HCT116 (cell line): Measurements from ENCODE around the gene CEP170B. TPM values are rescaled to one million over a fixed set of nuclear protein-coding genes. Genes with fewer than 3 reads are reported as not detected.

Experiments
- ATAC-seq: fragments of 200-7000 bp; cut with Tn5 transposase; 2 replicates; pipeline ENCODE4 v1.9.1; 2020; ENCODE audit warnings: mild to moderate bottlenecking, moderate library complexity
- BruUV-seq: library from RNA; stranded (reverse); fragments of 400-500 nt; replicated peaks from 2 replicates; lab custom pipeline; 2021; lab: Mats Ljungman, UMichigan
- CTCF ChIA-PET: fragments of 300-600 bp; sonication (Branson Sonifier 250); formaldehyde crosslinking; loops from one replicate; lab custom pipeline; 2021; ENCODE audit warnings: antibody characterized with exemption; lab: Charles Lee
- POLR2A ChIA-PET: fragments of 300-600, 350-600 bp; sonication (Branson Sonifier 250); formaldehyde crosslinking; loops from one replicate; lab custom pipeline; 2021; ENCODE audit warnings: antibody characterized with exemption; lab: Charles Lee
- RAD21 ChIA-PET, 2 experiments: fragments of 300-600 bp; sonication (Branson Sonifier 250); formaldehyde crosslinking; loops; one replicate each; lab custom pipeline; 2023; ENCODE audit warnings: low total read pairs in 2 of 2; ENCODE audit not compliant: uncharacterized antibody in 2 of 2, unreplicated experiment in 2 of 2, low non-redundant PET in 1 of 2; lab: Charles Lee
- DNase-seq: peaks from one replicate; pipeline ENCODE4 v3.0.0-alpha.2; 2010; ENCODE audit warnings: low read depth, low spot score
- H2AFZ ChIP-seq: fragments of 200-600 bp; shearing (Covaris generic), sonication (generic); 2 replicates; pipeline ENCODE4 v1.6.1; 2017; ENCODE audit warnings: low read depth, mixed run types, mixed read lengths, antibody characterized with exemption, low read length; ENCODE audit not compliant: poor library complexity, severe bottlenecking
- H3K27ac ChIP-seq: 2 replicates; pipeline ENCODE4 v1.5.1; 2012; ENCODE audit warnings: low read depth, low read length
- H3K27me3 ChIP-seq: fragments of 200-600 bp; sonication (generic); 2 replicates; pipeline ENCODE4 v1.6.1; 2016; ENCODE audit warnings: mixed run types, low read length, mixed read lengths; ENCODE audit not compliant: insufficient read depth
- H3K36me3 ChIP-seq, 2 experiments: fragments of 200-500 bp in 1 of 2; fragments of 200-600 bp in 1 of 2; sonication (Bioruptor generic) in 1 of 2; sonication (generic) in 1 of 2; 2 replicates each; pipeline versions ENCODE4 v1.5.1 to v1.6.1; 2014 to 2016; ENCODE audit warnings: low read length in 2 of 2, inconsistent platforms in 1 of 2, mixed read lengths in 1 of 2, mixed run types in 1 of 2; ENCODE audit not compliant: insufficient read depth in 2 of 2, control insufficient read depth in 1 of 2
- H3K4me1 ChIP-seq, 2 experiments: fragments of 200-600 bp in 1 of 2; sonication (generic) in 1 of 2; 2 replicates each; pipeline versions ENCODE4 v1.5.1 to v1.6.1; 2012 to 2017; ENCODE audit warnings: low read length in 2 of 2, inconsistent platforms in 1 of 2, mild to moderate bottlenecking in 1 of 2, mixed read lengths in 1 of 2, mixed run types in 1 of 2, moderate library complexity in 1 of 2; ENCODE audit not compliant: insufficient read depth in 2 of 2, control insufficient read depth in 1 of 2
- H3K4me2 ChIP-seq: fragments of 200-600 bp; sonication (generic); 2 replicates; pipeline ENCODE4 v1.6.1; 2017; ENCODE audit warnings: mixed run types, low read length, mixed read lengths
- H3K4me3 ChIP-seq, 2 experiments: fragments of 200-600 bp in 1 of 2; sonication (generic) in 1 of 2; replicated peaks in 1 of 2; 2 replicates each; pipeline ENCODE4 v1.5.1; 2011 to 2016; ENCODE audit warnings: low read length in 2 of 2, control low read depth in 1 of 2, low read depth in 1 of 2, mild to moderate bottlenecking in 1 of 2, mixed read lengths in 1 of 2, mixed run types in 1 of 2
- H3K79me2 ChIP-seq: fragments of 200-600 bp; sonication (generic); 2 replicates; pipeline ENCODE4 v1.6.1; 2017; ENCODE audit warnings: mild to moderate bottlenecking, mixed run types, low read length, moderate library complexity, mixed read lengths; ENCODE audit not compliant: insufficient read depth
- H3K9ac ChIP-seq: fragments of 200-600 bp; sonication (generic); 2 replicates; pipeline ENCODE4 v1.6.1; 2016; ENCODE audit warnings: low read length, mixed read lengths
- H3K9me2 ChIP-seq: fragments of 200-600 bp; sonication (generic), shearing (Covaris generic); 2 replicates; pipeline ENCODE4 v1.6.1; 2017; ENCODE audit warnings: mixed run types, mild to moderate bottlenecking, moderate library complexity; ENCODE audit not compliant: insufficient read depth
- H3K9me3 ChIP-seq, 2 experiments: fragments of 200-500 bp in 1 of 2; fragments of 200-600 bp in 1 of 2; sonication (Bioruptor generic) in 1 of 2; sonication (generic) in 1 of 2; 2 replicates each; pipeline ENCODE4 v1.6.1; 2014 to 2017; ENCODE audit warnings: low read length in 2 of 2, mixed read lengths in 2 of 2, inconsistent platforms in 1 of 2, low read depth in 1 of 2, mild to moderate bottlenecking in 1 of 2, mixed run types in 1 of 2, moderate library complexity in 1 of 2; ENCODE audit not compliant: control insufficient read depth in 1 of 2, insufficient read depth in 1 of 2
- H4K20me1 ChIP-seq: fragments of 200-600 bp; sonication (generic), shearing (Covaris generic); 2 replicates; pipeline ENCODE4 v1.6.1; 2017; ENCODE audit warnings: mixed run types, mild to moderate bottlenecking, moderate library complexity; ENCODE audit not compliant: insufficient read depth
- CTCF ChIP-seq, 3 experiments: fragments of 200-600 bp in 1 of 3; sonication (generic) in 1 of 3; IDR thresholded peaks in 2 of 3; conservative IDR thresholded peaks in 1 of 3; 2 replicates each; pipeline ENCODE4 v1.5.1; 2012 to 2017; ENCODE audit warnings: low read depth in 2 of 3, low read length in 2 of 3, antibody characterized with exemption in 1 of 3, borderline replicate concordance in 1 of 3, control low read depth in 1 of 3, mild to moderate bottlenecking in 1 of 3, mixed read lengths in 1 of 3, mixed run types in 1 of 3, moderate library complexity in 1 of 3; ENCODE audit not compliant: insufficient read depth in 1 of 3
- EZH2 ChIP-seq: fragments of 200-600 bp; sonication (generic); IDR thresholded peaks from 2 replicates; pipeline ENCODE4 v1.6.1; 2017; ENCODE audit warnings: antibody characterized with exemption, mixed run types
- SRF ChIP-seq: IDR thresholded peaks from 2 replicates; pipeline ENCODE4 v1.6.1; 2012; ENCODE audit warnings: low read depth
- ZBTB33 ChIP-seq: IDR thresholded peaks from 2 replicates; pipeline ENCODE4 v1.6.1; 2011; ENCODE audit warnings: mild to moderate bottlenecking, low read length, moderate library complexity; ENCODE audit not compliant: insufficient replicate concordance; ENCODE audit errors: extremely low read depth
- ZNF274 ChIP-seq: fragments of 200-500 bp; sonication (Bioruptor generic); IDR thresholded peaks from 2 replicates; pipeline ENCODE4 v1.6.1; 2014; ENCODE audit warnings: mild to moderate bottlenecking, low read depth, low read length, inconsistent platforms
- intact Hi-C: fragments of 100-400 bp; cut with micrococcal nuclease; formaldehyde crosslinking; loops from 2 replicates; pipeline ENCODE4 v1.10.0; 2022
- total RNA-seq: library from RNA; stranded (reverse); gene quantifications from one replicate; pipeline ENCODE4 v1.2.1, GENCODE V29; 2021; ENCODE audit not compliant: unreplicated experiment

The CEP170B gene
- total RNA-seq, 1 experiment from 2014 or later: 45.9 TPM

- H4K20me1 ChIP-seq: no peaks in the 10 kb centered on the region
- H3K36me3 ChIP-seq: 0 out of 4 replicates have a peak, but pooled peaks cover 0 to 21% of the 10 kb centered on the region in 2 experiments
- POLR2A ChIA-PET: no interaction called here
- H3K27ac ChIP-seq: no peak overlapping the region
- H3K4me3 ChIP-seq: no peak overlapping the region
- H3K4me1 ChIP-seq: peaks cover 9 to 13% of the 10 kb centered on the region in 2 experiments
- DNase-seq: no peak
- H3K9me3 ChIP-seq: no peaks in the 10 kb centered on the region
- H2AFZ ChIP-seq: no peak overlapping the region
- RAD21 ChIA-PET: interaction anchor here in 1 of 2 experiments (1.5 kb wide), 1 partner anchor 102 kb away, joined by 4 read pairs; no protein-coding TSS in a partner anchor
- H3K79me2 ChIP-seq: peaks cover 95% of the 10 kb centered on the region
- H3K4me2 ChIP-seq: no peak overlapping the region
- H3K9ac ChIP-seq: no peak overlapping the region
- no peak for TF ChIP-seq ZNF274
- TF ChIP-seq EZH2: no peak
- TF ChIP-seq CTCF (IDR thresholded peaks at IDR 0.05 in 2 of 3, conservative IDR thresholded peaks at IDR 0.05 in 1 of 3; ENCODE audit: borderline replicate concordance in 1 of 3, insufficient read depth in 1 of 3, low read depth in 2 of 3, low read length in 2 of 3): peak in 2 of 3 experiments; percentile 32 to 39; a peak in 4 of 6 replicates
- no peak for TF ChIP-seq ZBTB33
- TF ChIP-seq SRF: no peak
- CTCF ChIA-PET: no interaction called here
- intact Hi-C loops: no loop called here
- no peaks in the 10 kb centered on the region for H3K27me3 ChIP-seq
- H3K9me2 ChIP-seq: no peaks in the 10 kb centered on the region
- ATAC-seq: peak; percentile 41; the same call in 1 of the 2 replicates
- BruUV-seq: no TSS peak
Measured at GRCh38 chr14:104870368-104871144, 5.5 kb downstream of the CEP170B start.
